ENCODE data around the gene CWF19L2.

CWF19L2 gene

DNA sequence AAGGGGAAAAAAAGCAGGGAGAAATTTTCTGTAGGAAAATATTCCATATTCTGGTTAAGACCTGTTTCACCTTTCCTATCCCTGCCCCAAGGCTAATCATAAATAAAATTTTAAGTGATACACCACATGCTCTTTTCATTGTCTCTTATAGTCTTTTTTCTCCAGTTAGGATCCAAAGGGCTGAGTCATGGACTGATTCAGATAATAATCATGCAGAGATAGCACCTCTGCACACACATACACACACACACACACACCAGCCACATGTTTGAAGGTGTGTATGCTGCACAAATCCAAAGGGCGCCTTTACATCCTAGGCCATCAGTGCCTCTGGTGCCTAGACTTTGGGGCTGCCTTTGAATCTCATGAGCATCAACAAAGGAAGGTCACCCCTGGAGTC lies 35.5 kb upstream of the CWF19L2 start:
- Histone ChIP-seq H3K36me3 (ENCODE audit: control insufficient read depth in 4 of 4, insufficient read depth in 4 of 4, low read length in 3 of 4) (no peaks in the 10 kb centered on the region), H3K27ac (ENCODE audit: insufficient read depth in 1 of 2, low read depth in 1 of 2, low read length in 2 of 2, poor library complexity in 1 of 2, severe bottlenecking in 2 of 2) (no peak overlapping the region), H3K4me3 (ENCODE audit: control insufficient read depth in 1 of 7, extremely low read depth in 1 of 7, insufficient read depth in 4 of 7, low read depth in 2 of 7, low read length in 6 of 7) (no peak overlapping the region), H3K9me3 (ENCODE audit: control extremely low read depth in 1 of 5, control insufficient read depth in 4 of 5, insufficient read depth in 2 of 5, low read depth in 1 of 5, low read length in 4 of 5) (no peaks in the 10 kb centered on the region), H3K27me3 (replicated peaks in 2 of 5; ENCODE audit: control insufficient read depth in 4 of 5, insufficient read depth in 5 of 5, low read length in 4 of 5) (peaks cover 0 to 4% (median 0%) of the 10 kb centered on the region in 5 experiments), H3K4me1 (ENCODE audit: control extremely low read depth in 1 of 4, control insufficient read depth in 4 of 4, insufficient read depth in 4 of 4, low read length in 3 of 4) (no peaks in the 10 kb centered on the region)
- no peak for DNase-seq
- CTCF ChIA-PET, result no interaction called here
- POLR2A ChIA-PET, result no interaction called here
- WGBS (ENCODE audit: insufficient coverage), result 100% methylated on average over 1 of the region's 1 CpG

GRCh38 chr11:107490836-107491235 lies 33.2 kb upstream of the CWF19L2 start:
- Histone ChIP-seq H3K4me1 (ENCODE audit: control extremely low read depth in 1 of 4, control insufficient read depth in 4 of 4, insufficient read depth in 4 of 4, low read length in 3 of 4) (no peaks in the 10 kb centered on the region), H3K4me3 (ENCODE audit: control insufficient read depth in 1 of 7, extremely low read depth in 1 of 7, insufficient read depth in 4 of 7, low read depth in 2 of 7, low read length in 6 of 7) (no peak overlapping the region), H3K9me3 (ENCODE audit: control extremely low read depth in 1 of 5, control insufficient read depth in 4 of 5, insufficient read depth in 2 of 5, low read depth in 1 of 5, low read length in 4 of 5) (no peaks in the 10 kb centered on the region), H3K36me3 (ENCODE audit: control insufficient read depth in 4 of 4, insufficient read depth in 4 of 4, low read length in 3 of 4) (no peaks in the 10 kb centered on the region), H3K27me3 (replicated peaks in 2 of 5; ENCODE audit: control insufficient read depth in 4 of 5, insufficient read depth in 5 of 5, low read length in 4 of 5) (peaks cover 0 to 4% (median 0%) of the 10 kb centered on the region in 5 experiments), H3K27ac (ENCODE audit: insufficient read depth in 1 of 2, low read depth in 1 of 2, low read length in 2 of 2, poor library complexity in 1 of 2, severe bottlenecking in 2 of 2) (no peak overlapping the region)
- ChIA-PET POLR2A (no interaction called here), CTCF (no interaction called here)
- no peak for DNase-seq
- no CpG with 5 or more reads among the region's 2 CpGs for WGBS (ENCODE audit: insufficient coverage)

- Histone ChIP-seq H3K27me3 (replicated peaks in 2 of 5; ENCODE audit: control insufficient read depth in 4 of 5, insufficient read depth in 5 of 5, low read length in 4 of 5) (peaks cover 0 to 6% (median 2%) of the 10 kb centered on the region in 5 experiments), H3K27ac (ENCODE audit: insufficient read depth in 1 of 2, low read depth in 1 of 2, low read length in 2 of 2, poor library complexity in 1 of 2, severe bottlenecking in 2 of 2) (no peak overlapping the region), H3K36me3 (ENCODE audit: control insufficient read depth in 4 of 4, insufficient read depth in 4 of 4, low read length in 3 of 4) (no peaks in the 10 kb centered on the region), H3K9me3 (ENCODE audit: control extremely low read depth in 1 of 5, control insufficient read depth in 4 of 5, insufficient read depth in 2 of 5, low read depth in 1 of 5, low read length in 4 of 5) (no peaks in the 10 kb centered on the region), H3K4me3 (ENCODE audit: control insufficient read depth in 1 of 7, extremely low read depth in 1 of 7, insufficient read depth in 4 of 7, low read depth in 2 of 7, low read length in 6 of 7) (no peak overlapping the region), H3K4me1 (ENCODE audit: control extremely low read depth in 1 of 4, control insufficient read depth in 4 of 4, insufficient read depth in 4 of 4, low read length in 3 of 4) (no peaks in the 10 kb centered on the region)
- DNase-seq, result no peak
- POLR2A ChIA-PET, result no interaction called here
- CTCF ChIA-PET, result no interaction called here
Observed at GRCh38 chr11:107482234-107482633, 24.6 kb upstream of the CWF19L2 start.

DNA sequence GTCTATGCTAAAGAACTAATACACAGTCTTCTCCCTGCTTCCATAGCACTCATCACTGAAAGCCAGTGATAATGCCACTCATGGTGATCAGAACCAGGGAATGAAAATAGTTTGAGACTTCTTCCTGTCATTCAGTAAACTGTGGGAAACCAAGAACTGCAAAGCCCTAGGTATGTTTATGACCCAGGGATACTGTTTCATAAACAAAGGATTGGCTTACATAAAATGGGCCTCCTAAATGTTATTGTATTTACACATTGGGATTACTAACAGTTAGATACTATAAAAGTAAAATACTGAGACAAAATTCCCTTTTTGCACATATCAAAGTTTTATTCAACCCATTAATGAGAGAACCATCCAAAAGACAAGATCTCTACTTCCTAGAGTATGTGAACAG lies 21.3 kb upstream of the CWF19L2 start:
- no peaks in the 10 kb centered on the region for H3K4me1 ChIP-seq (ENCODE audit: control extremely low read depth in 1 of 4, control insufficient read depth in 4 of 4, insufficient read depth in 4 of 4, low read length in 3 of 4)
- CTCF ChIA-PET, result no interaction called here
- H3K27ac ChIP-seq (ENCODE audit: insufficient read depth in 1 of 2, low read depth in 1 of 2, low read length in 2 of 2, poor library complexity in 1 of 2, severe bottlenecking in 2 of 2), result no peak overlapping the region
- POLR2A ChIA-PET, result no interaction called here
- DNase-seq, result no peak
- no peak overlapping the region for H3K4me3 ChIP-seq (ENCODE audit: control insufficient read depth in 1 of 7, extremely low read depth in 1 of 7, insufficient read depth in 4 of 7, low read depth in 2 of 7, low read length in 6 of 7)
- H3K36me3 ChIP-seq (ENCODE audit: control insufficient read depth in 4 of 4, insufficient read depth in 4 of 4, low read length in 3 of 4), result no peaks in the 10 kb centered on the region
- H3K27me3 ChIP-seq (replicated peaks in 2 of 5; ENCODE audit: control insufficient read depth in 4 of 5, insufficient read depth in 5 of 5, low read length in 4 of 5), result peaks cover 0 to 9% (median 8%) of the 10 kb centered on the region in 5 experiments
- H3K9me3 ChIP-seq (ENCODE audit: control extremely low read depth in 1 of 5, control insufficient read depth in 4 of 5, insufficient read depth in 2 of 5, low read depth in 1 of 5, low read length in 4 of 5), result no peaks in the 10 kb centered on the region

- Histone ChIP-seq H3K27me3 (replicated peaks in 2 of 5; ENCODE audit: control insufficient read depth in 4 of 5, insufficient read depth in 5 of 5, low read length in 4 of 5) (peaks cover 0 to 9% (median 5%) of the 10 kb centered on the region in 5 experiments), H3K36me3 (ENCODE audit: control insufficient read depth in 4 of 4, insufficient read depth in 4 of 4, low read length in 3 of 4) (no peaks in the 10 kb centered on the region), H3K4me3 (ENCODE audit: control insufficient read depth in 1 of 7, extremely low read depth in 1 of 7, insufficient read depth in 4 of 7, low read depth in 2 of 7, low read length in 6 of 7) (no peak overlapping the region), H3K4me1 (ENCODE audit: control extremely low read depth in 1 of 4, control insufficient read depth in 4 of 4, insufficient read depth in 4 of 4, low read length in 3 of 4) (no peaks in the 10 kb centered on the region), H3K27ac (ENCODE audit: insufficient read depth in 1 of 2, low read depth in 1 of 2, low read length in 2 of 2, poor library complexity in 1 of 2, severe bottlenecking in 2 of 2) (no peak overlapping the region), H3K9me3 (ENCODE audit: control extremely low read depth in 1 of 5, control insufficient read depth in 4 of 5, insufficient read depth in 2 of 5, low read depth in 1 of 5, low read length in 4 of 5) (no peaks in the 10 kb centered on the region)
- WGBS (ENCODE audit: insufficient coverage), result no CpG with 5 or more reads among the region's 3 CpGs
- ChIA-PET POLR2A (no interaction called here), CTCF (no interaction called here)
- DNase-seq, result no peak
Observed at GRCh38 chr11:107477820-107478219, 20.2 kb upstream of the CWF19L2 start.

GRCh38 chr11:107473792-107474191 lies 16.2 kb upstream of the CWF19L2 start:
- peaks cover 0 to 10% (median 5%) of the 10 kb centered on the region in 5 experiments for H3K27me3 ChIP-seq (replicated peaks in 2 of 5; ENCODE audit: control insufficient read depth in 4 of 5, insufficient read depth in 5 of 5, low read length in 4 of 5)
- no peak overlapping the region for H3K4me3 ChIP-seq (ENCODE audit: control insufficient read depth in 1 of 7, extremely low read depth in 1 of 7, insufficient read depth in 4 of 7, low read depth in 2 of 7, low read length in 6 of 7)
- no peak for DNase-seq
- H3K4me1 ChIP-seq (ENCODE audit: control extremely low read depth in 1 of 4, control insufficient read depth in 4 of 4, insufficient read depth in 4 of 4, low read length in 3 of 4), result no peaks in the 10 kb centered on the region
- ChIA-PET POLR2A (no interaction called here), CTCF (interaction anchor here (0.6 kb wide), 1 partner anchor 11 kb away, joined by 3 read pairs; no protein-coding TSS in a partner anchor)
- no CpG with 5 or more reads among the region's 3 CpGs for WGBS (ENCODE audit: insufficient coverage)
- peaks cover 0 to 2% (median 0%) of the 10 kb centered on the region in 5 experiments for H3K9me3 ChIP-seq (ENCODE audit: control extremely low read depth in 1 of 5, control insufficient read depth in 4 of 5, insufficient read depth in 2 of 5, low read depth in 1 of 5, low read length in 4 of 5)
- no peaks in the 10 kb centered on the region for H3K36me3 ChIP-seq (ENCODE audit: control insufficient read depth in 4 of 4, insufficient read depth in 4 of 4, low read length in 3 of 4)
- H3K27ac ChIP-seq (ENCODE audit: insufficient read depth in 1 of 2, low read depth in 1 of 2, low read length in 2 of 2, poor library complexity in 1 of 2, severe bottlenecking in 2 of 2), result no peak overlapping the region

GRCh38 chr11:107472966-107473365 lies 15.3 kb upstream of the CWF19L2 start:
- Histone ChIP-seq H3K9me3 (ENCODE audit: control extremely low read depth in 1 of 5, control insufficient read depth in 4 of 5, insufficient read depth in 2 of 5, low read depth in 1 of 5, low read length in 4 of 5) (peaks cover 0 to 2% (median 0%) of the 10 kb centered on the region in 5 experiments), H3K4me1 (ENCODE audit: control extremely low read depth in 1 of 4, control insufficient read depth in 4 of 4, insufficient read depth in 4 of 4, low read length in 3 of 4) (no peaks in the 10 kb centered on the region), H3K27ac (ENCODE audit: insufficient read depth in 1 of 2, low read depth in 1 of 2, low read length in 2 of 2, poor library complexity in 1 of 2, severe bottlenecking in 2 of 2) (no peak overlapping the region), H3K4me3 (ENCODE audit: control insufficient read depth in 1 of 7, extremely low read depth in 1 of 7, insufficient read depth in 4 of 7, low read depth in 2 of 7, low read length in 6 of 7) (no peak overlapping the region), H3K36me3 (ENCODE audit: control insufficient read depth in 4 of 4, insufficient read depth in 4 of 4, low read length in 3 of 4) (no peaks in the 10 kb centered on the region), H3K27me3 (replicated peaks in 2 of 5; ENCODE audit: control insufficient read depth in 4 of 5, insufficient read depth in 5 of 5, low read length in 4 of 5) (peaks cover 0 to 10% (median 5%) of the 10 kb centered on the region in 5 experiments)
- DNase-seq, result no peak
- ChIA-PET POLR2A (no interaction called here), CTCF (no interaction called here)
- WGBS (ENCODE audit: insufficient coverage), result no CpG with 5 or more reads among the region's 1 CpG

Data from common myeloid progenitor, CD34-positive (primary cell).